H54 (cell line): Measurements from ENCODE around the gene TOMM34.
A peak's percentile ranks its signal among the peaks of the same experiment; 100 is the strongest.

Experiments used
- DNase-seq: peaks from one replicate; pipeline ENCODE4 v3.0.0; 2011; ENCODE audit warnings: low spot score, mixed read lengths; ENCODE audit not compliant: insufficient read length
- FAIRE-seq: peaks from 3 replicates; lab custom pipeline; 2011; peaks lifted over from hg19 to GRCh38; lab: Jason Lieb, UNC
- POLR2A ChIP-seq: IDR thresholded peaks from 2 replicates; pipeline ENCODE4 v1.6.1; 2011; ENCODE audit warnings: low read depth, mild to moderate bottlenecking, low read length

Gene TOMM34, protein sequence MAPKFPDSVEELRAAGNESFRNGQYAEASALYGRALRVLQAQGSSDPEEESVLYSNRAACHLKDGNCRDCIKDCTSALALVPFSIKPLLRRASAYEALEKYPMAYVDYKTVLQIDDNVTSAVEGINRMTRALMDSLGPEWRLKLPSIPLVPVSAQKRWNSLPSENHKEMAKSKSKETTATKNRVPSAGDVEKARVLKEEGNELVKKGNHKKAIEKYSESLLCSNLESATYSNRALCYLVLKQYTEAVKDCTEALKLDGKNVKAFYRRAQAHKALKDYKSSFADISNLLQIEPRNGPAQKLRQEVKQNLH

GRCh38 chr20:44960103-44960852 is at the start of gene TOMM34:
TSS of gene TOMM34 (minus strand) at chr20:44960397. CDS start at chr20:44960333, 64 bp downstream.
- DNase-seq, result peak; percentile 93
- FAIRE-seq, result no peak
- TF ChIP-seq POLR2A, result peak; percentile 88

- peak; percentile 33 for FAIRE-seq
- TF ChIP-seq POLR2A, result no peak
- no peak for DNase-seq
These were observed 48.4 kb upstream of the TOMM34 start for GRCh38 chr20:45008521-45009049.

DNA sequence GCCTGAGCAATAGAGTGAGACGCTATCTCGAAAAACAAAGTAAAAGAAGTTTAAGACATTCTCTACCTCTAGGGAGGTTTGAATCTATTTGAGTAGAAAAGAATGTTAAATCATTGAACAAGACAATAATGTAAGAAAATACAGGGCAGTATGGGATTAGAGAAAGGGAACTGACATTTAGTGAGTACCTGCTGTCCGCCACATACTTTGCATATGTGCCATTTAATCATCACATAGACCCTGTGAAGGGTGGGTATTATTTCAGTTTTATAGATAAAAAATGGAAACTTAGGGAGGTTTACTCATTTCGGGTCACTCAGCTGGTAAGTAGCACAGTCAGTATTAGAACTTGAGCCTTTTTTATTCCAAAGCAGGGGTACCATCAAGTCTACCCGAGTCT is 37.5 kb upstream of the TOMM34 start:
- DNase-seq (no peak), FAIRE-seq (no peak)
- TF ChIP-seq POLR2A, result no peak

DNA sequence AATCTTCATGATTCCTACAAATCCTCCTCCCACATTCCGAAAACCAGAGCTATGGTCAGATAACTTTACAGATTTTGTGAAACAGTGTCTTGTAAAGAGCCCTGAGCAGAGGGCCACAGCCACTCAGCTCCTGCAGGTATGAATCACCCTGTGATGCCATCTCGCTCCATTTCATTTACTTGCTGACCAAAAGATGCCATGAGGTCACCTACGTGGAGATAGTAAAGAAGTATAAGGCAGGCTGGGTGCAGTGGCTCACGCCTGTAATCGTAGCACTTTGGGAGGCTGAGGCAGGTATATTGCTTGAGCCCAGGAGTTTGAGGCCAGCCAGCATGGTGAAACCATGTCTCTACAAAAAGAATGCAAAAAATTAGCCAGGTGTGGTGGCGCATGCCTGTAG is 37.0 kb upstream of the TOMM34 start:
- DNase-seq, result no peak
- no peak for TF ChIP-seq POLR2A
- no peak for FAIRE-seq

DNA sequence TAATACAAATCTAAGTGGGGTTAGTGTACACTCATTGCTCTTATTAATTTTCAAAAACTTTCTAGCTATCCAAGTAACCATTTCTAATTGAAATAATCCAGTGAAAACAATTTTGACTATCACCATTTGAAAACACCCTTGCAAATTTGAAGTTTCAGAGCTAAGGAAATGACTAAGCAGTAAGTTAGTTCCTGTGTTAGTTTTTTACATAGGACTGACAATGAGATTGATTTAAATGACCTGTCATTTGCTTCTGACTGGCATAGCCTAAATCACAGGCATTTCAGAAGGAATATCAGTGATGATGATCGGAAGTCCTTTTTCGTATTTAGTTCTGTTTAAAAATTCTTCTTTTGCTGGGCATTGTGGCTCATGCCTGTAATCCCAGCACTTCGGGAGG is 33.1 kb upstream of the TOMM34 start:
- DNase-seq (no peak), FAIRE-seq (no peak)
- TF ChIP-seq POLR2A, result no peak

DNA sequence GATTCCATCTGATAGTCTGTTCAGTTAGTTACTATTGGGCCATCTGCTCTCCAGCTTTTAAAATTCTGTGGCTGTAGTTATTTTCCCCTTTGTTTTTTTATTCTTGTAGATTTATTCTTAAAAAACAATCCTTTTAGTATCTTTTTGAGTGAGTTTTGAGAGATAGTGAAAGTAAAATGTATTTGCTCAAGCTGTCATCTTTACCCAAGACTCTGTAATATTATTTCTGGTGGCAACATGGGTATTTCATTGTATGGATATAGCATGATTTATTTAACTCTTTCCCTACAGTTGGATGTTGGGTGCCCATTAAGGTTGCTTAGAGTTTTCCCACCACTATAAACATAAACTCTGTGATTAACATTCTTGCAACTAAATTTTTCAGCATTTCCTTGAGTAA is 30.8 kb upstream of the TOMM34 start:
- DNase-seq (no peak), FAIRE-seq (peak; percentile 36)
- TF ChIP-seq POLR2A, result no peak

GRCh38 chr20:44990425-44990824 is 30.2 kb upstream of the TOMM34 start:
- TF ChIP-seq POLR2A, result no peak
- FAIRE-seq, result peak; percentile 53
- no peak for DNase-seq

GRCh38 chr20:44988631-44989171 is 28.5 kb upstream of the TOMM34 start:
- no peak for DNase-seq
- TF ChIP-seq POLR2A, result no peak
- no peak for FAIRE-seq

- FAIRE-seq (no peak), DNase-seq (no peak)
- TF ChIP-seq POLR2A, result no peak
These were observed 23.0 kb upstream of the TOMM34 start for GRCh38 chr20:44983093-44983674.

- DNase-seq, result no peak
- no peak for TF ChIP-seq POLR2A
- no peak for FAIRE-seq
These were observed 21.7 kb upstream of the TOMM34 start for GRCh38 chr20:44981736-44982406.

DNA sequence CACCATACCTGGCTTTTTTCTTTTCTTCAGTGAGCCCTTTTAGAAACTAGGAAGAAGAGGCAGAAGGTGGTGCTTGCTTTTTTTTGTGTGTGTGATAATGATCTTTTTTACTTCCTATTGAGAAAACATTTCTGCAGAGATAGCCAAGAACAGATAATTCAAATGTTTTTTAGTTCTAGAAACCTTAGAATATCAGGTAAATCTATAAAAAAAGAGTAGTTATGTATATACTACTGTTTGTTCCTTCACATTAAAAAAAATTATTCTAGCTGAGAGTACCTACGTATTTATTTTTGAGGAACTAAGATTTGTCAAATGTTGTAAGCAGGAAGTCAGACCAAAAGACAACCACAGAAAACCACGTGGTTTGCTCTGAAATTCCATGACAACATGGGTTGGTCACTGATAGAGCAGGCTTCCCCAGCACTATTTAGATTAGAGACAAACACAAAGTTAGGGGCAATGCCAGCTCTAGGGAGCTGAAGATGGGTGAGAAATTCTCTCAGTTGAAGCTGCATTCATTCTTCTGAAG is 19.0 kb upstream of the TOMM34 start:
- no peak for TF ChIP-seq POLR2A
- no peak for DNase-seq
- no peak for FAIRE-seq

GRCh38 chr20:44976698-44977097 is 16.5 kb upstream of the TOMM34 start:
- no peak for TF ChIP-seq POLR2A
- FAIRE-seq, result no peak
- no peak for DNase-seq

- TF ChIP-seq POLR2A, result no peak
- DNase-seq (peak; percentile 24), FAIRE-seq (peak; percentile 96)
These were observed 12.9 kb upstream of the TOMM34 start for GRCh38 chr20:44973053-44973452.
